ENCODE data around the gene HSPA4.

DNA sequence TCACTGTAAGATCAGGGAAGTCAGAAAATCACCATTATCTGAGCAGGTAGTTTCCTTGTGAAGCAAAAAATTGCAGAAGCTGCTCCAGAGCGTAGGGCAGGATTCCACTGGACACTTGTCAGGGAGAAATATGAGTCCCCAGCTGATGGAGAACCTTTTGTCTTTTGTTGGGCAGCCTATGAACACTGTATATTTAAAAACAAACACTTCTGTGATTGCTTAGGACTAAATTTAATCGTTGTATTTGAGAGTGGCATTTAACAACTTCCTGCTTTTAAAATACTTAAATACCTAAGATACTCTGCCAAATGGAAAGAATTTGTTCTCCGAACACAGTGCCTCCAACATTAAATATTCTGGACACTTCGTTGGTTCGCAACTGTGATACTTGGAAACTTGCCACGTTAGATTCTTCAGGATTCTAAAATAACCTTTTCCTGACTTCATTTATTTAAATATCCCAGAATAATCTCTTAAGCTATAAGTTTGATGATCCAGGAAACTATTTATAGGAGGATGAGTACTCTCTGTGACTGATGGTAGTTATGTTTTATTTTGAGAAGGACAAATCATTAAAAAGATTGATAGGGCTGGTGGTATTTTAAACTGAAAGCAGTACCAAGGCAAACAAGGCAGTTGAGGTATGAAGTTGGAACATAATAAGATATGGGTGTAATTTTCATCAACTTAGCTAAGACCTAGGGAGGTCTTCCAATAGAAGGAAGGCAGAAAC, 2.7 kb upstream of the HSPA4 start:
- TF ChIP-seq, protein P1, sequence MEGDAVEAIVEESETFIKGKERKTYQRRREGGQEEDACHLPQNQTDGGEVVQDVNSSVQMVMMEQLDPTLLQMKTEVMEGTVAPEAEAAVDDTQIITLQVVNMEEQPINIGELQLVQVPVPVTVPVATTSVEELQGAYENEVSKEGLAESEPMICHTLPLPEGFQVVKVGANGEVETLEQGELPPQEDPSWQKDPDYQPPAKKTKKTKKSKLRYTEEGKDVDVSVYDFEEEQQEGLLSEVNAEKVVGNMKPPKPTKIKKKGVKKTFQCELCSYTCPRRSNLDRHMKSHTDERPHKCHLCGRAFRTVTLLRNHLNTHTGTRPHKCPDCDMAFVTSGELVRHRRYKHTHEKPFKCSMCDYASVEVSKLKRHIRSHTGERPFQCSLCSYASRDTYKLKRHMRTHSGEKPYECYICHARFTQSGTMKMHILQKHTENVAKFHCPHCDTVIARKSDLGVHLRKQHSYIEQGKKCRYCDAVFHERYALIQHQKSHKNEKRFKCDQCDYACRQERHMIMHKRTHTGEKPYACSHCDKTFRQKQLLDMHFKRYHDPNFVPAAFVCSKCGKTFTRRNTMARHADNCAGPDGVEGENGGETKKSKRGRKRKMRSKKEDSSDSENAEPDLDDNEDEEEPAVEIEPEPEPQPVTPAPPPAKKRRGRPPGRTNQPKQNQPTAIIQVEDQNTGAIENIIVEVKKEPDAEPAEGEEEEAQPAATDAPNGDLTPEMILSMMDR (IDR thresholded peaks at IDR 0.05): no peak
- no peak for TF ChIP-seq POLR2A (IDR thresholded peaks at IDR 0.05)

All from ovary (tissue), 3 donors.